Activated CD4-positive, alpha-beta T cell treated with anti-CD3 and anti-CD28 coated beads, Interleukin-2, Interleukin-6, amounts not matched to agents 100 ng/mL and 50 ng/mL, durations not matched to agents 16 hours and 8 hours (primary cell): ENCODE data around the gene SEC14L6.
A peak's percentile ranks its signal among the peaks of the same experiment; 100 is the strongest.
"Not testable (repeated sequence)": the region's sequence is repeated elsewhere in the genome, so short reads cannot be mapped to it uniquely, and the experiment has no call there.

Experiments used
- DNase-seq: peaks from one replicate; pipeline ENCODE4 v3.0.0-alpha.2; 2020

The SEC14L6 gene

GRCh38 chr22:30565341-30565740 lies 18.8 kb upstream of the SEC14L6 start:
- DNase-seq, result no peak

- DNase-seq, result no peak
Observed at GRCh38 chr22:30564761-30565119, 18.2 kb upstream of the SEC14L6 start.

- no peak for DNase-seq
Observed at GRCh38 chr22:30564045-30564760, 17.7 kb upstream of the SEC14L6 start.

- no peak for DNase-seq
Observed at GRCh38 chr22:30562366-30562765, 15.8 kb upstream of the SEC14L6 start.

- DNase-seq, result no peak
Observed at GRCh38 chr22:30561402-30562189, 15.1 kb upstream of the SEC14L6 start.

- DNase-seq, result peak; percentile 21
Observed at GRCh38 chr22:30560643-30561202, 14.2 kb upstream of the SEC14L6 start.

- no peak for DNase-seq
Observed at GRCh38 chr22:30559889-30560288, 13.3 kb upstream of the SEC14L6 start.

GRCh38 chr22:30557243-30557642 lies 10.7 kb upstream of the SEC14L6 start:
- DNase-seq, result no peak

GRCh38 chr22:30556388-30556787 lies 9.8 kb upstream of the SEC14L6 start:
- no peak for DNase-seq

GRCh38 chr22:30555282-30556210 lies 9.0 kb upstream of the SEC14L6 start:
- DNase-seq, result no peak

GRCh38 chr22:30553971-30554370 lies 7.4 kb upstream of the SEC14L6 start:
- no peak for DNase-seq

GRCh38 chr22:30552719-30553118 lies 6.2 kb upstream of the SEC14L6 start:
- no peak for DNase-seq

- DNase-seq, result not testable (repeated sequence)
Observed at GRCh38 chr22:30551813-30552212, 5.3 kb upstream of the SEC14L6 start.

- no peak for DNase-seq
Observed at GRCh38 chr22:30547188-30547587, 647 bp upstream of the SEC14L6 start.

- DNase-seq, result no peak
Observed at GRCh38 chr22:30542811-30543188, 3.7 kb downstream of the SEC14L6 start.

GRCh38 chr22:30541961-30542810 lies 4.4 kb downstream of the SEC14L6 start:
- no peak for DNase-seq

- not testable (repeated sequence) for DNase-seq
Observed at GRCh38 chr22:30541511-30541910, 5.0 kb downstream of the SEC14L6 start.

- no peak for DNase-seq
Observed at GRCh38 chr22:30539368-30539767, 7.2 kb downstream of the SEC14L6 start.

- DNase-seq, result no peak
Observed at GRCh38 chr22:30538280-30538679, 8.3 kb downstream of the SEC14L6 start.

- no peak for DNase-seq
Observed at GRCh38 chr22:30537083-30537731, 9.3 kb downstream of the SEC14L6 start.

- DNase-seq, result no peak
Observed at GRCh38 chr22:30535182-30535581, 11.4 kb downstream of the SEC14L6 start.
